Endothelial cell of umbilical vein (primary cell): Measurements from ENCODE around the gene KCNK2. TPM values are rescaled to one million over a fixed set of nuclear protein-coding genes. Genes with fewer than 3 reads are reported as not detected.

Source experiments
- BruUV-seq: library from RNA; stranded (reverse); fragments of 400-500 nt; replicated peaks from 2 replicates; lab custom pipeline; 2021; lab: Mats Ljungman, UMichigan
- CTCF ChIA-PET: fragments of 300-600, 350-600 bp; sonication (Branson Sonifier 250); formaldehyde crosslinking; loops from one replicate; lab custom pipeline; 2021; ENCODE audit warnings: antibody characterized with exemption, inconsistent platforms; lab: Charles Lee
- POLR2A ChIA-PET: fragments of 300-600, 350-600 bp; sonication (Branson Sonifier 250); formaldehyde crosslinking; loops from one replicate; lab custom pipeline; 2021; ENCODE audit warnings: antibody characterized with exemption, inconsistent platforms; lab: Charles Lee
- DNase-seq: peaks from one replicate; pipeline ENCODE4 v3.0.0-alpha.2; 2011; ENCODE audit warnings: low read depth, low spot score
- FAIRE-seq: peaks from 2 replicates; lab custom pipeline; 2011; peaks lifted over from hg19 to GRCh38; lab: Jason Lieb, UNC
- H2AFZ ChIP-seq: 2 replicates; pipeline ENCODE4 v1.6.0; 2012; ENCODE audit warnings: low read depth, low read length, control low read depth, inconsistent platforms
- H3K27ac ChIP-seq: 2 replicates; pipeline ENCODE4 v1.5.1; 2011; ENCODE audit warnings: low read depth, mild to moderate bottlenecking, control low read depth, low read length, moderate library complexity; ENCODE audit not compliant: insufficient read depth
- H3K27me3 ChIP-seq, 2 experiments: 2 replicates each; pipeline versions ENCODE4 v1.6.0 to v1.6.1; 2011; ENCODE audit warnings: low read length in 2 of 2, mixed read lengths in 1 of 2; ENCODE audit not compliant: control insufficient read depth in 2 of 2, insufficient read depth in 2 of 2
- H3K36me3 ChIP-seq, 2 experiments: 2 replicates in 1 of 2; 3 replicates in 1 of 2; pipeline ENCODE4 v1.5.1; 2011; ENCODE audit warnings: low read length in 2 of 2, mild to moderate bottlenecking in 1 of 2, moderate library complexity in 1 of 2; ENCODE audit not compliant: control insufficient read depth in 2 of 2, insufficient read depth in 2 of 2; ENCODE audit errors: extremely low read depth in 1 of 2
- H3K4me1 ChIP-seq: 3 replicates; pipeline ENCODE4 v1.5.1; 2011; ENCODE audit warnings: mild to moderate bottlenecking, low read length; ENCODE audit not compliant: control insufficient read depth, insufficient read depth; ENCODE audit errors: extremely low read depth
- H3K4me2 ChIP-seq: 2 replicates; pipeline ENCODE4 v1.6.1; 2011; ENCODE audit warnings: low read length, control low read depth, mixed read lengths; ENCODE audit not compliant: insufficient read depth
- H3K4me3 ChIP-seq, 3 experiments: fragments of 200-600 bp in 1 of 3; sonication (generic), shearing (Covaris generic) in 1 of 3; replicated peaks in 1 of 3; 2 replicates each; pipeline ENCODE4 v1.5.1; 2011 to 2016; ENCODE audit warnings: control low read depth in 3 of 3, low read length in 3 of 3, mild to moderate bottlenecking in 2 of 3, inconsistent platforms in 1 of 3, low read depth in 1 of 3, moderate library complexity in 1 of 3; ENCODE audit not compliant: insufficient read depth in 1 of 3
- H3K79me2 ChIP-seq: 2 replicates; pipeline ENCODE4 v1.6.0; 2012; ENCODE audit warnings: low read length, inconsistent platforms; ENCODE audit not compliant: control insufficient read depth, insufficient read depth
- H3K9ac ChIP-seq: replicated peaks from 2 replicates; pipeline ENCODE3; 2011; ENCODE audit warnings: low read length, control low read depth; ENCODE audit not compliant: insufficient read depth; ENCODE audit errors: extremely low read depth
- H3K9me1 ChIP-seq: replicated peaks from 3 replicates; pipeline ENCODE4 v1.6.0; 2011; ENCODE audit warnings: mild to moderate bottlenecking, low read length; ENCODE audit not compliant: control insufficient read depth, insufficient read depth; ENCODE audit errors: extremely low read depth
- H3K9me3 ChIP-seq: replicated peaks from 2 replicates; pipeline ENCODE4 v1.5.1; 2012; ENCODE audit warnings: low read length, inconsistent platforms; ENCODE audit not compliant: control insufficient read depth, insufficient read depth
- H4K20me1 ChIP-seq: replicated peaks from 2 replicates; pipeline ENCODE3; 2011; ENCODE audit warnings: mild to moderate bottlenecking, low read length; ENCODE audit not compliant: control insufficient read depth, insufficient read depth; ENCODE audit errors: extremely low read depth
- CTCF ChIP-seq, 2 donors: IDR thresholded peaks; 1 replicate in 1 of 2; 2 replicates in 1 of 2; pipeline ENCODE4 v1.5.1; 2011; ENCODE audit warnings: low read length in 2 of 2, mild to moderate bottlenecking in 2 of 2, moderate library complexity in 2 of 2, control low read depth in 1 of 2, inconsistent platforms in 1 of 2, low read depth in 1 of 2; ENCODE audit not compliant: insufficient read depth in 1 of 2; ENCODE audit errors: extremely low read depth in 1 of 2
- EZH2 ChIP-seq: IDR thresholded peaks from 2 replicates; pipeline ENCODE4 v1.6.1; 2012; ENCODE audit warnings: borderline replicate concordance, low read depth, mild to moderate bottlenecking, moderate library complexity, low read length, inconsistent platforms; ENCODE audit not compliant: severe bottlenecking
- FOS ChIP-seq: IDR thresholded peaks from 2 replicates; pipeline ENCODE4 v1.6.1; 2011; ENCODE audit warnings: mild to moderate bottlenecking, low read length, moderate library complexity, borderline replicate concordance; ENCODE audit not compliant: insufficient read depth
- GATA2 ChIP-seq: IDR thresholded peaks from 2 replicates; pipeline ENCODE4 v1.7.0; 2011; ENCODE audit warnings: low read depth, mild to moderate bottlenecking, moderate library complexity, mixed read lengths, low read length; ENCODE audit not compliant: insufficient read length, insufficient read depth
- JUN ChIP-seq: IDR thresholded peaks from 2 replicates; pipeline ENCODE4 v1.6.1; 2011; ENCODE audit warnings: borderline replicate concordance, low read depth; ENCODE audit not compliant: insufficient read length, insufficient read depth
- MAX ChIP-seq: IDR thresholded peaks from 2 replicates; pipeline ENCODE4 v1.6.1; 2011; ENCODE audit not compliant: insufficient read depth, insufficient read length
- MYC ChIP-seq: IDR thresholded peaks from one replicate; pipeline ENCODE4 v1.6.1; 2011; ENCODE audit warnings: mild to moderate bottlenecking, low read depth, low read length
- POLR2A ChIP-seq: IDR thresholded peaks from 2 replicates; pipeline ENCODE4 v1.6.1; 2012; ENCODE audit warnings: low read depth, mild to moderate bottlenecking, control low read depth, low read length
- POLR2AphosphoS5 ChIP-seq: IDR thresholded peaks from 2 replicates; pipeline ENCODE4 v1.6.1; 2012; ENCODE audit warnings: low read depth, mild to moderate bottlenecking, control low read depth, low read length, moderate library complexity; ENCODE audit not compliant: insufficient read depth
- dilution Hi-C: fragments of 300-500 bp; cut with MboI; formaldehyde crosslinking; loops from one replicate; pipeline ENCODE4 v1.15.0; 2019; ENCODE audit warnings: low sequenced_read_pairs; ENCODE audit not compliant: extremely low pct_ligation_motif_present
- intact Hi-C: fragments of 100-400 bp; cut with micrococcal nuclease; formaldehyde crosslinking; loops from one replicate; pipeline ENCODE4 v1.10.0; 2022
- polyA plus RNA-seq, 4 experiments: library from polyadenylated mRNA; depleted of rRNA in 3 of 4; stranded (reverse) in 3 of 4; unstranded in 1 of 4; fragments of >200 nt; gene quantifications; 2 replicates each; pipeline versions ENCODE4 v1.2.1 to v1.2.3, GENCODE V29; 2011 to 2012; ENCODE audit warnings: missing spikeins in 1 of 4
- total RNA-seq: library from RNA; stranded (reverse); gene quantifications from 2 replicates; pipeline ENCODE4 v1.2.3, GENCODE V29; 2021

KCNK2 gene
- total and polyA plus RNA-seq, 2 donors (not counting 3 experiments of a cell fraction or from before 2014, with no cell fraction given) = 0.08 to 0.46 TPM

GRCh38 chr1:215137985-215138384 lies 55.4 kb downstream of the KCNK2 start:
- H3K36me3 ChIP-seq = no peaks in the 10 kb centered on the region
- dilution Hi-C loops (no loop called here), intact Hi-C loops (no loop called here)
- H3K4me3 ChIP-seq = no peak overlapping the region
- TF ChIP-seq EZH2 = no peak
- TF ChIP-seq FOS = no peak
- no peak for TF ChIP-seq JUN
- TF ChIP-seq POLR2AphosphoS5 = no peak
- TF ChIP-seq GATA2 = no peak
- H3K27ac ChIP-seq = no peak overlapping the region
- ChIA-PET CTCF (no interaction called here), POLR2A (no interaction called here)
- no peak overlapping the region for H3K9ac ChIP-seq
- no peaks in the 10 kb centered on the region for H3K9me1 ChIP-seq
- H3K4me2 ChIP-seq = no peak overlapping the region
- H3K9me3 ChIP-seq = no peaks in the 10 kb centered on the region
- no peaks in the 10 kb centered on the region for H3K4me1 ChIP-seq
- no peaks in the 10 kb centered on the region for H3K27me3 ChIP-seq
- no peaks in the 10 kb centered on the region for H3K79me2 ChIP-seq
- DNase-seq (no peak), FAIRE-seq (no peak)
- no peak overlapping the region for H2AFZ ChIP-seq
- no TSS peak for BruUV-seq
- H4K20me1 ChIP-seq = no peaks in the 10 kb centered on the region

- Histone ChIP-seq H4K20me1 (no peaks in the 10 kb centered on the region), H3K27ac (no peak overlapping the region), H3K27me3 (no peaks in the 10 kb centered on the region), H3K9me3 (no peaks in the 10 kb centered on the region), H3K36me3 (no peaks in the 10 kb centered on the region), H3K4me1 (no peaks in the 10 kb centered on the region), H3K9me1 (no peaks in the 10 kb centered on the region), H3K4me3 (no peak overlapping the region), H3K79me2 (no peaks in the 10 kb centered on the region), H3K9ac (no peak overlapping the region), H2AFZ (no peak overlapping the region), H3K4me2 (no peak overlapping the region)
- dilution Hi-C loops = no loop called here
- FAIRE-seq = no peak
- no peak for DNase-seq
- BruUV-seq = no TSS peak
- TF ChIP-seq POLR2AphosphoS5 = no peak
- TF ChIP-seq POLR2A = no peak
- no peak for TF ChIP-seq GATA2
- TF ChIP-seq MAX = no peak
- TF ChIP-seq EZH2 = no peak
- no peak for TF ChIP-seq CTCF (IDR thresholded peaks at IDR 0.05; ENCODE audit: extremely low read depth in 1 of 2, insufficient read depth in 1 of 2, low read depth in 1 of 2, low read length in 2 of 2)
- TF ChIP-seq MYC = no peak
- TF ChIP-seq FOS = no peak
- TF ChIP-seq JUN = no peak
- ChIA-PET POLR2A (no interaction called here), CTCF (no interaction called here)
- intact Hi-C loops = no loop called here
These were observed 57.6 kb downstream of the KCNK2 start for GRCh38 chr1:215140135-215140534.
